GM18907 (cell line): ENCODE results near the gene HIPK1.

Experiments
- ATAC-seq: cut with Tn5 transposase; IDR thresholded peaks from one replicate; pipeline ENCODE4 v1.9.1; 2021; ENCODE audit warnings: mild to moderate bottlenecking, moderate library complexity; ENCODE audit not compliant: unreplicated experiment

Gene HIPK1

DNA sequence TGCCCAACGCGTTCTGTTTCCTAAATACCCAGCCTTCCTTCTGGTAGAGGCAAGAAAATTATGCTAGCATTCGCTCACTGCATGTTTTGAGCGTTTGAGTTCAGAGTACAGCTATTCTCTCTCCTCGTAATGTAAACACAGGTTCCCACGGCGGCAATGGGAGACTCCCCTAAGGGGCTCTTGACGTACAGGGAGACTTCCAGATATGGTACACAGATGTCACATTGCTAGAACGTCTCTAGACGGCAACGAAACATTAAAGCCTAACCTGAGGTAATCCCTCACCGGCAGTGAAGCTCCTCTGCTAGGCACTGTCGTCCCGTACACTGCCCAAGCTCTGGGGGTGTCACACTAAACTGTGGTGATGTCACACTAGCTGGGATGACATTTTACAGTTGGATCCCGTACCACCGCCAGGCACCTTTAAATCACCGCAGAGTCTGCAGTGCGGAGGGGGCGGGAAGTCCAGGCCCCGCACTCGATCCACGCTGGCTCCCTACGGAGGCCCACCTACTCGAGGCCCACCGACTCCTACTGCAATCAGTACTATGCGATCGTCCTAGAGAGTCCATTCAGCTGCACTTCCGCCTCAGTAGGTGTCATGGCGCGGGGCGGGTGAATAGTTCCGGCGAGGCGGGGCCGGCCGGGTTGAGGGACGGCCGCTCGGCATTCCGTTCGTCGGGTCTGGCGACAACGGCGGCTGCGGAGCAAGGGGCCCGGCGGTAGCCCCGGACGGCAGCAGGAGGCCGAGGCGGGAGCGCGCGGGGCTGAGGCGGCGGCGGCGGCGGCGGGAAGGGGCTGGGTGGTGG is at the start of gene HIPK1:
Gene HIPK1, plus strand, starts transcription at position 384 of the 809 bp plus-strand sequence.
- peak; percentile 76 for ATAC-seq

DNA sequence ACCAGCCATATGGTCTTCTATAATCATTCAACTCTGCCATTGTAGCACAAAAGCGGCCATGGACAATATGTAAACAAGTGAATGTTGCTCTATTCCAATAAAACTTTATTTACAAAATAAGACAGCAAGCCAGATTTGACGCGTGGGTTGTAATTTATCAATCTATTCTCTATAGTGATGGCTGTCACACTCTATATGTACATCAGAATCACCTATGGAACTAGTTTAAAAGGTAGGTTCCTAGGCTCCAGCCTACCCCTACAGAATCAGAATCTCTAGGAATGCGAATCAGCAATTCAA is 49.4 kb upstream of the HIPK1 start:
- ATAC-seq: no peak

DNA sequence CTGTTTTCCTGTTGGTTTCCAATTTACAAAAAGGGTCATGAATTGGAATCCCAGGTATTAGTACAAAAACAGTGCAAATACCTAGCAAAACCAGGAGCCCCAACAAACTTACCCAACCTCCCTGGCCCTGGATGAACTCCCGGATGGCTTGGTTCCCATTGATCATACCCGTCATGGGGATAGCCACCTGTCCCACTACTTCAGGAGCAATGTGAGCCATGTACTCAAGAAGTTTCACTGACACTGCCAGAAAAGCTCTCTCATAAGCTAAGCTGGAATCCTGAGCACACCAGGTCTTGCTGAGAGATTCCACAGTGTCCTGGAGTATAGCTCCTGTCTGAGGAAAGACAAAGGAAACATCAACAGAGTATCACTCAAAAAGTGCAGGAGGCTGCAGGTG is 47.5 kb upstream of the HIPK1 start:
- ATAC-seq: no peak

- ATAC-seq: no peak
These were observed 42.4 kb upstream of the HIPK1 start for GRCh38 chr1:113886417-113887401.

DNA sequence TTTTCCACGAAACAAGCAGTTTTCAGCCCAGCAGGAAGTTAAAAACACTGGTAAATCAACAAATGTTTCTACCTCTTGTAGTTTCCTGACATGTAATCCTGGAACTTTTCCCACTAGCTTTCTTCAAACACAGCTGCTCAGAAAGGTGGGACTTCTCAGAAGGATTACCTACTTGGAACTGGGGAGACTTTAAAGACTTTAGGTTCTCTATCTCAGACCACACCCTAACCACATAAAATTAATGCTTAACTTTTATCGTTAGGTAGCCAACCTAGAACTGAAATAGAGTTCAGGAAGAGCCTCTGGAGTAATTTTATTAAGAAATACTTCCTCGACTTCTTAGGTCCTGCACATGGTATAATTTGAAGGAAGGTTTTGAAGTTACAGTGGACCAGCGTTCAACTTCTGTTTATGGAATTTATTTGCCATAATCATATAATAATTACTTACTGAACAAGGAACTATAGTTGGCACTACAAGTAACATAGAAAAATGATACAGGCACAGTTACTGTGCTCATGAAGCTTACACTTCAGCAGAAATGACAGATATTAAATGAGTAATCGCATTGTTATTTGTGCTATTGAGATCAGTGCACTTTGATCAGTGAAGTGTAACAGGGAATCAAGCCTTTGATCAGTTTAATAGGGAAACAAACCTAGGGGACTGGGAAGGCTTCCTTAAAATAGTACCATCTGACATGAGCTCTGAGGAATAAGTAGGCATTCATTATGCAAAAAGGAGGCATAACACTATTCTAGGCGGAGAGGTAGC is 41.5 kb upstream of the HIPK1 start, which contains the start of gene BCL2L15:
Gene BCL2L15, minus strand, starts transcription at position 180 of the 774 bp plus-strand sequence. CDS start 206 bp downstream, outside the sequence.
- ATAC-seq: peak; percentile 60

DNA sequence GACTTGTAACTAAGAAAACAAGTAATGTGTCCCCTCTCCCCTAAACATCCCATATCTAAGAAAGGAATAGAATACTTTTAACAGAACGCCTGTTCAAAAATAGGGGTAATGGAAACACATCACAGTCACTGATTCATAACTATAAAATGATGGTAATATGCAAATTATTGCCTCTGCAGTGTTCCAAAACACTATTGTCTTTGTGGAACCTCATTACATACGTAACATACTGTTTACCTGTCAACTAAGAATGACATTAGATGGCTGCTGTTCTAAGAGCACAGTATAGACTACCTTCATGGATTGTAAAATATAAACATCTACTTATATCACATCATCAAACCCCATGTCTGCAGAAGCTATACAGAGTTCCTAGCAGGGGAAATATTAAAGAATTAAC is 38.3 kb upstream of the HIPK1 start:
- ATAC-seq: no peak

- ATAC-seq: no peak
These were observed 37.4 kb upstream of the HIPK1 start for GRCh38 chr1:113891631-113892220.

DNA sequence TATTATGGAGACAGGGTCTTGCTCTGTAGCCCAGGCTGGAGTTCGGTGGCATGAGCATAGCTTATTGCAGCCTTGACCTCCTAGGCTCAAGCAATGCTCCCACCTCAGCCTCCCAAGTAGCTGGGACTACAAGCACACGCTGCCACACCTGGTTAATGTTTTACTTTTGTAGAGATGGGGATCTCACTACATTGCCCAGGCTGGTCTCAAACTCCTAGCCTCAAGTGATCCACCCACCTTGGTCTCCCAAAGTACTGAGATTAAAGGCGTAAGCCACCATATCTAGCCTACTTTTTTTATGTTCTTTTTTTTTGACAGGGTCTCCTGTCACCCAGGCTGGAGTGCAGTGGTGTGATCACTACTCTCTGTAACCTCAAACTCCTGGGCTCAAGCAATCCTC is 35.9 kb upstream of the HIPK1 start:
- no peak for ATAC-seq

- ATAC-seq: no peak
These were observed 34.0 kb upstream of the HIPK1 start for GRCh38 chr1:113895098-113895497.

DNA sequence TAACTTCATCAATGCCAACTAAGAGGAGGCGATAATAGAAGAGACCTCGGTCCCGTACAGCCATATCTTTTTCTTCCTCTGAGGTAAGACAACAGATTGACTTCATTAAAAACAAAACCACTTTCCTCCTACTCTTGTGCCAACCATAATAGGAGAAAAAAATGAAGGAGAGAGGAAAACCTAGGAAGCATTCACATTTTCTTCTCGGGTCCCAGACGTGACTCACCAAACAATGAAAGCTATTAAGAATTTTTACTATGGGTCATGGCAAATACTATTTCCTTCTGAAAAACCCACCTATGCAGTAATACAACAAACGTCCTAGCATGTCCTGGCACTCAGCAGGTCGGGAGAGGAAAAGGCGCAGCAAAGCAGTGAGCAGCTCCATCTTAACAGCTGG is 33.2 kb upstream of the HIPK1 start:
- ATAC-seq: no peak

GRCh38 chr1:113898241-113898814 is 30.8 kb upstream of the HIPK1 start:
- no peak for ATAC-seq

DNA sequence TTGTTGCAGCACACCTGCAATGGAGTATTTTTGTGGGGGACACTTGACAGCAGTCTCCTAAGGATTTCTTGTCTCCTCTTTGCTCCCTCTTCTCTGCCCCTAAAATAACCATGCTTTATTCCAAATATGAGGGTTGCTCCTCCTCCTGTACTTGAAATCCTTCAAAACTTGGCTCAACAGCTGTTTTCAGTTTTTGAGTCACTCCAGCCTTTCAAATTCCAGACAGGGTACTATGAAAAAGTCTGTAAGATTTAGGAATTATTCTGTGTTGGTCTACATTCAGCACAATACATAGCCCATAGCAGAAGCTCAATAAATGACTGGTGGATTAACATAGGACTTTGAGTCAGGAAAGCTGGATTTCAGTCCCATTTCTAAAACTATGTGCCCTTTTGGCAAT is 30.0 kb upstream of the HIPK1 start:
- no peak for ATAC-seq

DNA sequence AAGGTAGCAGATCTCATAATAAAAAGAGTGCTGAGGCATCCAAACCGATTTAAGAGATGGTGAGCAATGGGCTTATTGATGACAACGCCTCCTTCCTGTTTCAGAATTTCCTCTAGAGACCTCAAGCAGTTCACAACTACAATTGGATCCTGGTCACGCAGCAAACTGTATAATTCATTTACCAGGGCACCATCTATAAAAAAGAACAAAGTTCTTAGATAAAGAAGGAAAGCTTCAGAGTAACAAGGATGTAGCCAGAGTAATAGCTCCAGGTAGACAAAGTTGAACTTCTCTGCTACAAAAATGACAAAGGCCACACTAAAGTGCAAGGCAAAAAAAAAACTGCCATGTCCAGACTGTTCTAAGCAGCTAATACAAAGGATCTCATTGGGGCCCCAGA is 27.9 kb upstream of the HIPK1 start:
- ATAC-seq: no peak

GRCh38 chr1:113903501-113904292 is 25.4 kb upstream of the HIPK1 start:
- no peak for ATAC-seq

DNA sequence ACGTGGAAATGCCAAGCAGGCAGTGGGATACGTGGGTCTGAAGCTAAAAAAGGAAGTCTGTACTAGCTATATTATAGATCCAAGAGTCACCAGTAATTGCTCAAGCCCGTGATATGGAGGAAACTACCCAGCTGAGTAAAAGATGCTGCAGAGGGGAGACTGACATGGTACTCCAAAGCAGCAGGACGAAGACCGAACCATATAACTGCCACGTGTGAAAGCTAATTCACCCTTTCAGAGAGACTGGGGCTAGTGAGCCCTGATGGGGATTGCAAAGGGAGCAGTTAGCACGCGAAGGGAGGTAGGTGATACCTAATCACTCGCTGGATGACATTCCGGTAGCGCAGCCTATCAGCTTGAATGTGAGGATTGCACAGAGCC is 24.8 kb upstream of the HIPK1 start:
- ATAC-seq: peak; percentile 42

GRCh38 chr1:113904674-113905434 is 24.3 kb upstream of the HIPK1 start, which contains the start of the genes AP4B1 and DCLRE1B:
Gene AP4B1 (minus strand): TSS chr1:113904799. CDS start chr1:113904717, 82 bp downstream.
Gene DCLRE1B (plus strand): TSS chr1:113905326. CDS start chr1:113905587, 261 bp downstream.
- peak; percentile 91 for ATAC-seq

GRCh38 chr1:113905435-113905861 is 23.7 kb upstream of the HIPK1 start:
- peak; percentile 5 for ATAC-seq

GRCh38 chr1:113912594-113913311 is 16.4 kb upstream of the HIPK1 start:
- no peak for ATAC-seq
